Nucleus accumbens (tissue), 56 donors: Measurements from ENCODE around the gene VPS37D.

Experiments
- DNase-seq, 56 donors: peaks; one replicate each; lab custom pipeline; 2025; lab: John Stamatoyannopoulos, UW

The VPS37D gene

GRCh38 chr7:73721377-73721817, 53.8 kb downstream of the VPS37D start:
- DNase-seq: peak in 49 of 56 donors; percentile 6 to 82 (median 43)
